Occipital lobe (tissue), 2 donors: ENCODE results near the gene IGDCC3. TPM values are rescaled to one million over a fixed set of nuclear protein-coding genes. Genes with fewer than 3 reads are reported as not detected.
"Not testable (repeated sequence)": the region's sequence is repeated elsewhere in the genome, so short reads cannot be mapped to it uniquely, and the experiment has no call there.

ENCODE experiments used
- DNase-seq: peaks from one replicate; lab custom pipeline; 2025; lab: John Stamatoyannopoulos, UW
- total RNA-seq: library from RNA; depleted of rRNA; stranded (reverse); fragments of >200 nt; gene quantifications from one replicate; pipeline ENCODE4 v1.2.3, GENCODE V29; 2014

Gene IGDCC3
- total RNA-seq, 1 donor from 2014 or later = 7.6 TPM

DNA sequence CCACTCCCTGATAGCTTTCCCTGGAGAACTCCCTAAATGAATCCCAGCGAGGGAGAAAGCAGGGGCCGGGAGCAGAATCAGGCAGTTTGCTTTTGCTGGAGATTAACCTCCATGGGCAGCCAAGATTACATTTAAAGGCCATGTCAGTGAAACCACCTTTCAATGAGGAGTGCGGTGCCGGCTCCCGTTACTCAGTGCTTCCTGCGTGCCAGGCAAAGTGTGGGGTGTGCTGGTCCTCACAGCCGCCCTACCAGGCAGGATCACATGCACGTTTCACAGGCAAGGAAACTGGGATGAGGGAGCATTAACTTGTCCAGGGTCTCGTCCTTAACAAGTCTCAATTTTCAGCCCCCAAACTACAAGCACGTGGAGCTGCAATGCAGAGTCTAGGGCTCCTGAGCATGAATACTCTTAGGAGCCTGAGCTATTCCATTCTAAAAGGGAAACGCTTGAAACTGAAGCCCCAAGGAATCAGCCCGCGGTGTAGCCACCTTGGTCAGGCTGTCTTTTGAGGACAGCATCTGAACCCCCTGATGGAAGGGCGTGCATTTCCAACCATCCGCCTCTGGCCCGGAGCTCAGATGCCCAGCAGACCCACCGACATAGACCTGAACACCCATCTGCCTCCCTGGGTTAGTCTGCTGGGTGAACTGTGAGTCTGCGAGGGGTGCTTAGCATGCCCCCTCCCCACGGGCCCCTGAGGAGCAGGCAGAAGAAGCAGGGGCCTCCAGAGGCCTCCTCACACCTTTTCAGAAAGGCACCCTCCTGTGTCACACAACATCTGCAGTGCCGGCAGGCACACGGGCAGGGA, 5.6 kb downstream of the IGDCC3 start:
- DNase-seq = no peak

DNA sequence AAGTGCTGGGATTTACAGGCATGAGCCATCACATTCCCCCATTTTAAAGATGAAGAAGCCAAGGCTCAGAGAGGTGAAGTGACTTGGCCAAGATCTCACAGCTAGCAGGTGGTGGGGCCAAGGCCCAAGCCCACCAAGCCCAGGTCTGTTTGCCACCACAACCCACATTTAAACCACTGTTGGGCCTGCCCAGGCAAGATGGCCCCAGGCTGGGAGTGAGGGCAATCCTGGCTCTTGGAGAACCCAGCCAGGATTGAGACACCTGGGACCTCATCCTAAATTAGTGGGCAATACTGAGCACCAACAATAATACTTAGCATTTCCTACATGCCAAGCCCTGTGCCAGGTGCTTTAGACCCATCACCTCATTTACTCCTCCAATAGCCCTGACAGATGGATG, 6.9 kb downstream of the IGDCC3 start:
- DNase-seq = no peak

DNA sequence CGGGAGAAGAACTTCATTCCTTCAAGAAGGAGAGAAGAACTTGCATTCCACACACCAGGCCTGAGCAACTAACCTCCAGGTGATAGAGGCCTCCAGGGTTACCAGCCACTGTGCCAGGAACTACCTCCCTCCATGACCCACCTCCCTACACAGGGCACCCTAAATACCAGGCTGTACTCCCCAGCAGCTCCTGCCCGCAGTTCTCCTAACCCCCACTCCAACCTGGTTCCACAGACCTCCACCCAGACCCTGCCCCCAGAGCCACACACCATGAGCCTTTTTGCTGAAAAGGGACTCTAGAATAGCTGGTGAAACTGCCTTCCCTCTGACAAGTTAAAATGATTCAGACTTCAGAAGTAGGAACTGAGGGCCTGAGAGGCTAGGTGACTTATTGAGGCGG, 8.2 kb downstream of the IGDCC3 start:
- DNase-seq = no peak

DNA sequence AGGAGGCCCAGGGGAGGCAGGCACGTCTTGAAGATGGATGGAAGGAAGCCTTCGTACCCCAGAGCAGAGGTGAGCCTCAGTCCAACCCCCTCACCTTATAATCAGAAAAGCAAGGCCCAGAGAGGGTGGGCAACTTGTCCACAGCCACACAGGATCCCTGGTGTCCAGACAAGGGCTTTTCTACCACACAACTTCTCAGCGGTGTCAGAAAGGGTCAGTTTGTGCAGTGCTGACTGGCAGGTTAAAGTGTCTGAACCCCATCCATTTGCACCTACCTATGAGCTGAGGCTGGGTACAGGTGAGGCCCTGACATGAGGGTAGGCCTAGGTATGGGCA, 8.6 kb downstream of the IGDCC3 start:
- no peak for DNase-seq

DNA sequence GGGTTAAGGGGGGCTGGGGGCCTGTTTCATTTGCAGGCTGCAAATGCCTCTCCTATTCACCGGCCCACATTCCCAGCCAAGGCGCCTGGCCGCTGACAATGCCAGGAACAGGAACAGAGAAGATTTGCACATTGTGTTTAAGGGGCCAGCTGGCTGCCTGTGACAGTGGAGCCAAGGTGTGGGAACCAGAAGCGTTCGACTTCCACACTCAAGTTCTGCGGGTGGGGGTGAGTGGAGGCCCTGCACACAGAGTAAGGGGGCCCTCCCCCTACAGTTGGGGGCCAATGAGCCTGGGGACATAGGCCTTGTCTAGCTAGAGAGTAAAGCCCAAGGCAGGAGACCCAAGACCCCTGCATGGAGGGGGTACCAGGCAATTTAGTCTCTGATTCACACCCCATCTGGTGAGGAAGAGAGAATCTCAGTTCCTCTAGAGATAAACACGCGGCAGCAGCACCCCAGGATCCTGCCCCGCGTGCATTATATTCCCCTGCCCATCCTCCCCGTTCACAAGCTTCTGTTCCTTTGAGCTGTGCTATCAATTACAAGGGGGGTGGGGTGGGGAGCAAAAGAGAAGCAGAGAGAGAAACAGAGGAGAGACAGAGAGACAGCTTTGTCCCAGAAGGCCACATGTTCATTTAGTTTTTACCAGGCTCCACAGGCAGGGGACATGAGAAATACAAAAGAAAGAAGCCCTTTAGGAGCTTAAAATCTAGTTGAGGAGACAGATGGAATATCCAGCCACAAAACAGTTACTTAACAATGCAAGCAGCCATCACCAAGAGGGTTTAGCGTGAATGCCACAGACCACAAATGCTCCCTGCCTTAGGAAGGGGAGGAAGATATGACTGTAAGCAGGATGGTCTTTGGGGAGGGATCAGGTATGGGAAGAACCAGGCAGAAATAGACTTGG, 9.2 kb downstream of the IGDCC3 start:
- peak; percentile 37 for DNase-seq

DNA sequence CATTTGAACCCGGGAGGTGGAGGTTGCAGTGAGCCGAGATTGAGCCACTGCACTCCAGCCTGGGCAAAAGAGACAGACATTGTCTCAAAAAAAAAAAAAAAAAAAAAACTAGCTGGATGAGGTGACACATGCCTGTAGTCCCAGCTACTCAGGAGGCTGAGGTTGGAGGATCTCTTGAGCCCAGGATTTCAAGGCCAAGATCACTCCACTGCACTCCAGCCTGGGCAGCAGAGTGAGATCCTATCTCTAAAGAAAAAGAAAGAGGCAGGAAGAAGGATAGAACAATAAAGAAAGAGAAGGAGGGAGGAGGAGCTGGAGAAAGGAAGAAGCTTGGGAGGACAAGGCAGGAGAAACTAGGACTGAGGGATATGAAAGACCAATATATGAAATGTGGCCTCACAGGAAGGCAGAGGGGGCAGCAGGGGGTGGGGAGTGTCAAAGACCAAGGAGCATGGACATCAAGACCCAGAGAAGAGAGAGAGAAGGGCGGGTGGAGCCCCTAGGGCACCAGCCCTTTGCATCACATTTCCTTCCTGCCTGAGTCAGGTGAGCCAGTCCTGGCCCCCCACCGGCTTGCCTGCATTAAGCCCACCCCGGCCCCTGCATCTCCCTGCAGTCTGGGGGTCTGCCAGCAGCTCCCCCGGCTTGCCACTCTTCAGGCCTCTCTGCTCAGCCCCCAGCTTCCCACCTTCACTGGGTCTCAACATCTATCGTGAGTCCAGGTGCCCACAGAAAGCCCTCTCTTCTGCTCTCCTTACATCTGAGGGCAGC, 11.5 kb downstream of the IGDCC3 start:
- no peak for DNase-seq

DNA sequence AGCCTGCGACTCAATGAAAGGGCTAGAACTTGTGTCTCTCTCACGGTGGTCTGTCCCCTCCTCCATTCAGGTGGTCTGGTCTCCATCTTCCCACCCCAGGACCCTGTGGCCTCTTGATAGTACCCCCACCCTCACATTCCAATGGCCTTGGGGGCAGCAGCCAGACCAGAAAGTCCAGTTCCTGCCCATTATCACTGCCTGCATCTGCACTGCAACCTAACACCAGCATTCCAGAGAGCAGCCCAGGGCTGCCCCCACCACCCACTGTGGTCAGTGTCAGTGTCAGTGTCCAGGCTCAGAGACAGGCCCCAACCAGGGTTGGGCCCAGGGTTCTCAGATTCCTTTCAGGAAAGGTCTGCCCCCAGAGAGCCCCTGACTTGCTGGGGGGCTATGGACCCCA, 12.6 kb downstream of the IGDCC3 start:
- DNase-seq = no peak

DNA sequence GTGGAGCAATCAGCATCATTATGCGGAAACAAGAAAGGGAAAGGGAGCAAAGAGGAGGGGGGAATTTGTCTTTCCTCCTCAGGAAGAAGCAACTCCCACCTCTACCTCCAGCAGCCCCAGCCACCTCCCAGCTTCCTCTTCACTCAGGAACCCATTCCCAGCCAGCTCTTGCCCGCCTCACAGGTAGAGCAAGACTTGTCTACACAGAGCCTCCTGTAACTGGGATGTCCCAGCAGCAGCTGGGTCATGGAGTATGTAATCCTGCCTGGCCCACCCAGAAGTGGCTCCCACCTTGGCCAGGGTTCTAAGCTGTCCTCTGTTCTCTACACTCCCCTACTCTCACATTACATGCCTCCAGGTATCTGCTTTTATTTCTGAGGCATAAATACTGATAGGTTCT, 14.0 kb downstream of the IGDCC3 start:
- DNase-seq = no peak

DNA sequence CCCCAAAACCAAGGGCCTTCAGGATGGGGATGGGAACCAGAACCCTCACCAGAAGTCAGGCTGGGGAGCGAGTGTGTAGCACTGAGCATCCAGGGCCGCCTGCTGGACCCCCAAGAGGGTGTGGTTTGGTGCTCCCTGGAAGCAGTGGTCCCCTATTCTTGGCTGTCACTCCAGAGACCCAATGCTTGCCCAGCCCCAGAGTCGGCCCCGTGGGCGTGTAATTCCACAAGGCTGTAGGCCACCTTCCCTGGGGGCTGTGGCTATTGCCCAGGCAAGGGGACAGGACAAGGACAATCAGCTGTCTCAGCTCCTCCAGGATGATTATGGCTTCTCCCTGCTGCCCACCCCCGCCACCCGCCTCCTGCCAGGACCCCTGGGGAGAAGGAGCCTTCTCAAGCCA, 14.5 kb downstream of the IGDCC3 start:
- DNase-seq = no peak

DNA sequence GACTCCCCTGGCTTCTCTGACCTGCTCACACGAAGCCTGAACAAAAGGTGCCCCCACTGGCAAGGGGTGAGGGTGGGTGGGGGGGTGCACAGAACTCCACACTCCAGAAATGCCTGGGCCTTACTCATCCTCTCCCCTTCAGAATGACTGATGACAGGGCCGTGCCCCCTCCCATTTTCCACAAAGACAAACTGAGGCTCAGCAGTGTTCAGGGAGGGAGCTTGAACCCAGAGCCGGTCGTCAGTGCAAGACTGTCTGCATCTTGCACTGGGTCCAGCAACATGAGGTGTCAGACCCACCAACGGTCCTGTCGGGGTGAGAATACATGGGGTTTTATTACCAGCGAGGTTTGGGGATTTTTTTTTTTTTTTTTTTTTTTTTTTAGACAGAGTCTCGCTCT, 15.3 kb downstream of the IGDCC3 start:
- no peak for DNase-seq

DNA sequence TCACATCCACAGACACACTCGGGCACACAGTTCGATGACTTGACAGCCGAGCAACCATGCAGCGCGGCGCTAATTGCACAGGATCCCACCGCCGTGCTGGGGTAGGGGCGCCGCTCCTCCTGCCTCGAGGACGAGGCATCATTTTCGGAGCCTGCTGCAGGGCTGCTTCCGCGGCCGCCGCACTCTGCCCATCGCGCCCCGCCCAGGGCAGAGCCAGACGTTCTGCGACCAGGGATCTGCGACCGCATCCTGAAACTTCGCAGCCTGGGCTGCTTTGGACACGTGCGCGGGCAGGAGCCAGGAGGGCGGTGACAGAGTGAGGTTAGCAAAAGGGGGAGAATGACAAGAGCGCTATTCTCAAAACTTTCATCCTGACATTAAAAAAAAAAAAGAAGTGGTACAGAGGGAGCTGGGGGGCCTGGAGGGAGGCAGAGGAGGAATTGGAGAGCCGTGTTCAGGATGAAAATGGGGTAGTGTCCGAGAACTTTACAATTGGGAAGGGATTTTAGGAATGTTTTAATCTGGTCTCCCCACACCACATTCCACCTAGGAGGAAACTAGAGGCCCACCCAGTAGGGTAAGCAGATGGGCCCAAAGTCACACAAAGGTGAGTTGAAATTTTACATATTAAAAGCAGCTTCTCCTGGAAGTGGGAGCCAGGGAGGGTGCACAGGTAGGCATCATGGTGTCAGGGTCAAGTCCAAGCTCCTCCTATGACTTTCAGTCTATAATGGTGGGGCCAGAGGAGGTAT, 15.9 kb downstream of the IGDCC3 start:
- DNase-seq = no peak

DNA sequence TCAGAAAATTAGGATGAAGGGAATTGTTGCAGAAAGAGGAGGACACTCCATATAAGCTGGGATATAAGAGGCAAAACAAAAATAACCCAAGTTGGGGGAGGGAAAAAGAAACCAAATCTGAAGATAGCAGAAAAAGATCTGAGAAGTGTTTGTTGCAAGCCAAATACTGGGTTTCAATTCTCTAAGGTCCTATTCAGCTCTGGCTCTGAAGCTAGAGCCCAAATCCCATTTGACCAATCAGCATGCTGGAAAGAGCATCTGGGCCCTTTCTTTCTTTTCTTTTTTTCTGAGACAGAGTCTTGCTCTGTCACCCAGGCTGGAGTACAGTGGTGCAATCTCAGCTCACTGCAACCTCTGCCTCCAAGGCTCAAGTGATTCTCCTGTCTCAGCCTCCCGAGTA, 17.3 kb downstream of the IGDCC3 start:
- no peak for DNase-seq

DNA sequence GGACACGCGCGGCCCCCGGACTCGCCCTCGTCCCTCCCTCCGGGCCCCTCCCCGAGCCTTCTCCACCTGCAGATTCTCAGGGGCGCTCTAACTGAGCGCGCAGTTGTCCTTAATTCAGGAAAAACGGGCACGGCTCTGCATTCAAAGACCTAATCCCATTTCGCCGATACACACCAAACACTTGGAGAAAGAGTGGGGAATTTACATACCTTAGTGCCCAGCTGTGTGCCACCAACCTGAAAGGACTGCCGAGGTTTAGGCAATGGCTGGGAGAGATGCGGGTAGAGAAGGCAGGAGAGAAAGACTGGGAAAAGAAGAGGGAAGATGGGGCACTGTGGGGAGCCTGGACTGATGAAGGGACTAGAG, 21.8 kb downstream of the IGDCC3 start:
- DNase-seq = no peak

DNA sequence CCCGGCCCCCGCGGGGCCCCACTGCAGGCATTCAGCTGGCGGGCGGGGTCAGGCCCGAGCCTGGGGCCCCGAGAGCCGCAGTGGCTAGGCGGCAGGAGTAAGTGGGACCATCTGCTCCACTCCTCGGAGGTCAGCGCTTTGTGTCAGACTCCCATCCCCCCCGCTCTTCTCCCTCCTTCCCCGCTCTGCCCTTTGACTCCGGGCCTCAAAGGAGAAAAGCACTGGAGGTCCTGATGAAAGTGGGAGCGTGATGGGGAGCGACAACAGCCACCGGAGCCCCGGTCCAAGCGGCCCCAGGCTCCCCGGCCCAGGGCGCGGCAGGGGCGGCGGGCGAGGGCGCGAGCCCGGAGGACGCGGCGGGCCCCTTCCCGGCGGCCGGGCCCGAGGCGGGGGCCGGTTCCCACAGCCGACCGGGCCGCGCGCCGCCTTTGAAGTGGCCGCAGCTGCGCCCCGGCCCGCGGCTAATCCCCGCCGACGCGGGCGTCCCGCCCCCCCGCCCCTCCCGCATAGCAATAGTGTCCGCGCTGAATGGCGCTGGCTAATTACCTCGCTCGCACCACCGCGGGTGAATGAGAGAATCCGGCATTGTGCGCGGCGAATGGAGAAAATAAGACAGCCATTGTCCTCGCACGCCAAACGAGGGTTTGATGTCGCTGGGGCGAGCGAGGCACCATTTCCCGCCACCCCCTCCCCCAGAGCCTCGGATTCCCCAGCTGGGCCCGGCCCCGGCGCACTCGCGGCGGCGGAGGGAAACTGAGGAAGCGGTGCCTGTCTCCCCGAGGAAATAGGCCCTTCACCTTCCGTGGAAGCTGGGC, 22.4 kb downstream of the IGDCC3 start:
- peak; percentile 67 for DNase-seq

DNA sequence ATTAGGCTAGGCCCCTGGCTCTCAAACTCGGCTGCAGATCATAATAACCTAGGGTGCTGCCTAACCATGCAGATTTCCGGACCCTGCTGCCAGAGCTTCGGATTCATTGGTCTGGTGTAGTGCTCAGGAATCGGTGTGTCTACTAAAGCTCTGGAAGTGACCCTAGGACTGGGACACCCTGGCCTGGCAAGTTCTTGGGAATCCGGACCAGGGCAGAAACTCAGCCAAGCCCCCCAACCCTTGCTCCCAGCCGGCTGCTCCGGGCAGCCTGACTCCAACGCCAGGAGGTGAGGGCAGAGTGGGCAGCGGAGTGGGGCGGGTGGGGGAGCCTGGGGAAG, 23.0 kb downstream of the IGDCC3 start:
- DNase-seq = no peak

DNA sequence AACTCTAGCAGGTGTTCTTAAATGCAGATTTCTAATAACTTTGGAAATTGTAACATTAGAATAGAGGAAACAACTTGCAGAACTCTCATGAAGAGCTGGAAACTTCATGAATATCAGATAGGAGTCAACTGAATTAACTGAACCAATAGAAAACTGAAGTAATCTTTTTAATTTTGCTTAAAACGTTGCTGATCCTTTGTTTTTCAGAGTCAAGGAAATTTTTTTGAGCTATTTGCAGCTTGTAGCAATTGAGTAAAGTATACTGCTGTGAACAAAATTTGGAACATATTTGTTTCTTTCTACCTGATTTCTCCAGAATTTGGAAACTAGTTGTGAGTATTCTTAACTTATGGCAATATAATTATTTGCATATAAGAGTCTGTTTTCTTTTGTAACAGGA, 25.8 kb downstream of the IGDCC3 start:
- not testable (repeated sequence) for DNase-seq

DNA sequence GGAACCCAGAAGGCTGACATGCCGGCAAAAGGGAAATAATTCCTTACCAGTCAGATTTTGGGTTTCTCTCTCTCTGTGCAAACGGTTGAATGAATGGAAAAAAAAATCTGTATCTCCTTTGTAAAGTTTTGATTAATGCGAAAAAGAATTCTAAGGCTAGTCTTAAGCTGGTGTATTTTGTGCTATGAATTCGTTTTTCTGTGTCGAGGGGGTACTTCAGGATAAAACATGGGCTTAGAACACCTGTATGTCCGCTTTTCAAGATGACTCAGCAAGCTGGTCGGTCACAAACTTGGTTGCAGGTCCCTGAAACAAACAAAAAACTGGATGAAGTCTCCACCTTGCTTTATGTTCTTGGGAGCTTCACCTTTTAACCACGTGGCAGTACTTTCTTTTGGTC, 28.5 kb downstream of the IGDCC3 start:
- DNase-seq = no peak

DNA sequence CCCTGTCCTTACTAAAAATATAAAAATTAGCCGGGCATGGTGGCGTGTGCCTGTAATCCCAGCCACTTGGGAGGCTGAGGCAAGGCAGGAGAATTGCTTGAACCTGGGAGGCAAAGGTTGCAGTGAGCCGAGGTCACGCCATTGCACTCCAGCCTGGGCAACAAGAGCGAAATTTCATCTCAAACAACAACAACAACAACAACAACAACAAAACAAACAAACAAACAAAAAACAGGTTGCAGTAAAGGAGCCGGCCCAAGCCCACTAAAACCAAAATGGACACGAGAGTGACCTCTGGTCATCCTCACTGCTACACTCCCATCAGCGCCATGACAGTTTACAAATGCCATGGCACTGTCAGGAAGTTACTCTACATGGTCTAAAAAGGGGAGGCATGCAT, 30.0 kb downstream of the IGDCC3 start:
- DNase-seq = not testable (repeated sequence)

DNA sequence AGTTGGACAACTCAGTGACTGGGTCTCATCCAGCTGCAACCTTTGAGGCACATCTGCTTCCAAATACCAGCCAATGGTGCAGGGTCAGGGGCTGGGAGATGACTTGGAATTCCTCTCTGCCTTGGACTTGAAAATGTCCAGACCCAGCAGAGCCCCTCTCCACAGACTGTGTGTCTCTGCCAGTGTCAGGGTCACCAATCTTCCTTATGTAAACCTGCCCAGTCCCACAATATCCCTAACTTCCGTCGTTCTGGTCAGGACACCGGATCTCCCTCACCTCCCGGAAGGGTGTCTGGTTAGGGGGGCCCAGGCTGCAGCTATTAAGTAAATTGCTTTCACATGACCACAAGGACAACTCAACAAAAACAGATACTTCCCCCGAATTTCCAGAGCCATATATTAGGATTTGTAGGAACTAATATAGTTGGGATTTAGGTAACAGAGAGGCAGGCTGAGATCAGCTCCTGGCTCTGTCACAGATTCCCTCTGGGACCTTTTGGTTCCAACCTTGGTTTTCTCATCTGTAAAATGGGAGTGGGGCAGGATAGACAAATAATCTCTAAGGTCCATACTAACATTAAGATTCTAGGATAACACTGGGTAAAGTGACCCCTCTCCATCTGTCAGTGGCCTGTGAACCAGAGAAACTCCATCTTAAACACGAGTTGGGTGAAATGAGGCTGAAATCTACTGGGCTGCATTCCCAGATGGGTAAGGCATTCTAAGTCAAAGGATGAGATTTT, 30.8 kb downstream of the IGDCC3 start:
- DNase-seq = no peak

DNA sequence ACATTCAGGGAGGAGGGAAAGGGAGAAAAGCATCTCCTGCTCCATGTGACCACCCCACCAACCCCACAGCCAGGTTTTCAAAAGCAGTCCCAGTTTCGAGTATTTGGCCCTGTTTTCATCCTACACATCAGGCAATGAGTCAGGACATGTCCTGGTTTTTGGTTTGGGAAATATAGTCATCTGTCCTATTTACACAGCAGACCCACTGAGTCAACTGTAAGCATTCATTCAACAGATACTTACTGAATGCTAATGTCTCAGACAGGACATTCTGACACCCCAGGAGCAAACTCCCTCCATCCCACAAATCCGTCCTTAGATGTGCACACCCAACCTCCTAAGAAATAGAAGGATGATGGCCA, 32.9 kb downstream of the IGDCC3 start:
- no peak for DNase-seq
